Stimulated activated CD8-positive, alpha-beta memory T cell treated with anti-CD3 and anti-CD28 coated beads, Interleukin-2, amount 100 ng/mL, for 1 hour (primary cell): ENCODE measurements around the gene PRPF40A.

Source experiments
- DNase-seq, 2 donors: peaks; one replicate each; pipeline ENCODE4 v3.0.0-alpha.2; 2020; ENCODE audit warnings: low read depth in 2 of 2

The PRPF40A gene

DNA sequence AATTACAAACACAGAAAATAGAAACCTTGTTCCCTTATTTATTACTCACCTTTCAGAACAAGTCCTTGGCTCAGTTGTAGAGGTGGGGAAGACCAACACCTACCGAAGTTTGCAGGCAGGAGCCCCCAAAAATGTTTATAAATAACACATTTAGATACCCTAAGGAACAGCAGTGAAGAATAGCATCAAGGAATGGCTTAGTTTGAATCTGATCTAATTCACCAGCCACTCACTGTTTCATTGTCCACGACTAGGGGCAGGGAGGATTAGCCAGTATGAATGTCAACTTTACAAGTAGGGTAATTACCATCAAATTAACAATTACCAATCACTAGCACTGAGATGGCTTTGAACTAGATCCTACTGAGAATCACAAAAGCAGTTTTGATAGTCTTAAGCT, 65.4 kb downstream of the PRPF40A start:
- DNase-seq = no peak

DNA sequence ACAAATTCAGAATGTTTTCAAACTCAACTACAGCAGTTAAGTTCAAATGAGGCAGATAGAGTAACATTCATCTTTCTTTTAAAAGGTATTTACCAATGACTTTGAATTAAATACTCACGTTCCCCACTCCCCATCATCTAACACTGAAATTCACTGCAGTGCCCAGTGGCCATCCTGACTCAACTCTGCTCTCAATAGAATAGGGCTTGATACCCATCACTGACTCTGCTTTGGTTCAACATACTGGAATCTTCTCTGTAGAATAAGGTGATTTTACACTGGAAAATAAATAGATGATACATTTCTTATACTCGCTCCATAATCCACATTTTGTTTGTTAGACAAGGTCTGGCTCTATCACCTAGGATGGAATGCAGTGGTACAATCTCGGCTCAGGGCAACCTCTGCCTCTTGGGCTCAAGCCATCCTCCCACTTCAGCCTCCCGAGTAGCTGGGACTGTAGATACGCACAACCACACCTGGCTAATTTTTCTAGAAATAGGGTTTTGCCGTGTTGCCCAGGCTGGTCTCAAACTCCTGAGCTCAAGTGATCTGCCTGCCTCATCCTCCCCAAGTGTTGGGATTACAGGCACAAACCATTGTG, 66.4 kb downstream of the PRPF40A start:
- no peak for DNase-seq

DNA sequence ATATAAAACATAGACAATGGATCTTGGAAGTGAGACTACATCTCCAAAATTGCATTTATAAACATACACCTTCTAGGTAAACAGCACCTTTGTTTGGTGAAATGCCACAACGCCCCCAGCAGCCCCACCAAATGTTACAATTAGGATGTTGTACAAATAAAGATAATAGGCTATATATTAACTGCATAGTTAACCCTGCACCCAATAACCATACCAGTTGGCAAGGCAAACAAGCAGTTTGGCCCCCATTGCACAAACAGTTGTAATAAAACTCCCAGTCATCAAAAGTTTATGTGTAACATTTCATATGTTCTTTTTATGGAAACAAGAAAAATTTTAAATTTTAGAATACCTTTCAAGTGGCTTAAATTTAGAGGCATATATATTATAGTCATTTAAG, 67.3 kb downstream of the PRPF40A start:
- DNase-seq = no peak

DNA sequence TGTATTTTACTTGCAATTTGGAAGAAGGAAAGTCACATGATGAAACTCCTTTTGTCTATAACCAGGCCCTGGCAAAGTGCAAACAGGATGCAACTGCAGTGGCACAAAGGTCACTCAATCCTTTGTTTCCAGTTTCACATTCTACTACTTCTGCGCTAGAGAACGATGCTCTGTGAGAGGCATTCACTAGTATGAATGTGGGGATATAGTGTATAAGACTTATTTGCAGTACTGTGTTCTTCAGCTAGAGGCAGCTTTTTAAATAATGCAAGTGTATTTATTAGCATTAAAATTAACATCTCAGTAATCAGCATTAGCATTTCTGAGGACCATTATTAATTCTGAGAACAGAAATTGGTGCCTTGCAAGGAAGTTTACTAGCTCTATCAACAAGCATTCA, 68.9 kb downstream of the PRPF40A start:
- no peak for DNase-seq

DNA sequence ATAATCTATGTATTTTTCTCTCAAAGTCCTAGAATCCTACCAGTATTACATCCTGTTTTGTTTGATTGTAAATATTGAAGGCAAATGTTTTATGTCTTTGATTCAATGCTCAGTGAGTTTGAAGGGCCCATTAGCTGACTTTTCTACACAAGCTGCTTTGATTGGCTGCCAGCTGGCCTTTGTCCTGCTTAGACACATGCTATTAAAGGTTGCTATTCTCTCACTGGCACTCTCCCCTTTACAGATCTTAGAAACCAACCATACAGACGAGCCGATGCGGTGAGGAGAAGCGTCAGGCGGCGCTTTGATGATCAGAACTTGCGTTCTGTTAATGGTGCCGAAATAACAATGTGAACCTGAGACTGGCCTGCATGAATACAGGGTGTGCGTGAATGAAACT, 69.7 kb downstream of the PRPF40A start:
- no peak for DNase-seq

DNA sequence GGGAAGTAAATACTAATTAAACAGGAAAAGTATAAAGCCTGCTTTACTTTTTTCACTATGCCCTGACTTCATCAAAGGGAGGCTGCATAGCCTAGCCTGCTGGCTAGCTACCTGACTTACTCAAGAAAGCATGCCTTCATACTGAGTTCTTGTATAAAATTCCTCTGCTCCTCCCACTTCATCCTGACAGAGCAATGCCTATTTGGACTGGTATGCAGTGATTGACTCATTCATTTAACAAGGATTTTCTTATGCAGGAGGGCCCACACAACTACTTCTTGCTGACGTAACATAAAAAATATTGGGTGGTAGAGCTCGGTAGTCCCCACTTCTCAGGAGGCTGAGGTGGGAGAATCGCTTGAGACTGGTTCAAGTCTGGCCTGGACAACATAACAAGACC, 70.5 kb downstream of the PRPF40A start:
- DNase-seq = no peak

DNA sequence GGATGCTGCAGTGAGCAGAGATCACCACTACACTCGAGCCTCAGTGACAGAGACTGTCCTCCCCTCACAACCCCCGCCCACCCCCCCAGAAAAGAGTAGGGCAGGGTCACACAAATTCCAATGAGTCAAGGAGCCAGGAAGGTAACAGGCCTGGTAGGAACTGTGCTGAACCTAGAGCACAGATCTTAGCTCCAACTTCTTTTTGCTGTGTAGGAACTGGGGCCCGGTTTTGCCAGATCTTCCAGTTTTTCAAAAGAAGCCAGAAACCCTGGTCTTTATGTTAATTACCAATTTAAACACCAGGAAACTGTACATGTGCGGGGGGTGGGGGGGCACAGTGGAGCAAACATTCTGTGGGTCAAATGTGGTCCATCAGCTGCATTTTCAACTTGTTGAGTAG, 71.0 kb downstream of the PRPF40A start:
- DNase-seq = no peak

DNA sequence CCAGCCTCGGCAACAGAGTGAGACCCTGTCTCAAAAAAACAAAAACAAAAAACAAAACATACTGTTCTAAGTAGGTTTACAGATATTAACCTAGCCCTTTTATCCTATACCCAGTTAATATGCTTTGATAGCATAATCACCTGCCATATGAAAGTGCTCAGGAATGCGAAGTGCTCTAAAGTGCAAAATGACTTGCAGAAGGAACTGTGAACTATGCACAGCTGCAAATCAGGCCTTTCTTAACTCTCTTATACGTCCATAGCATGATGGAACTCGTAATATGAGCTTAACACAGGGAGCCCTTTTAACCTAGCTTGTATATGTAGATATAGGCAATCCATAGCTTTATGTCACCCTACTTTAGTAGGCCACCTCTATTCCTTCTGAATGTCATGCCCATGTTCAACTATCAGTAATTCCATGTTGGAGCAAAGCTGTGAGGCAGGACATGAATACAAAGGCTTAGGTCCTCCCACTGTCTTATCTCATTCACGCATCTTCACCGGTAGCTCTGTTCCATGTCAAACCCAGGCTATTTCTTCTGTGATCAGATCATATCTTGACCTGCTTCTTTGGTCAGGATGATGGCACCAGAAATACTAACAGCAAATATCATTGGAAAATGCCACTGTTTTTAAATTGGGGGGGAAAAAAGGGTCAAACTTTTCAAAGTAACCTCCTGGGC, 72.9 kb downstream of the PRPF40A start:
- no peak for DNase-seq

DNA sequence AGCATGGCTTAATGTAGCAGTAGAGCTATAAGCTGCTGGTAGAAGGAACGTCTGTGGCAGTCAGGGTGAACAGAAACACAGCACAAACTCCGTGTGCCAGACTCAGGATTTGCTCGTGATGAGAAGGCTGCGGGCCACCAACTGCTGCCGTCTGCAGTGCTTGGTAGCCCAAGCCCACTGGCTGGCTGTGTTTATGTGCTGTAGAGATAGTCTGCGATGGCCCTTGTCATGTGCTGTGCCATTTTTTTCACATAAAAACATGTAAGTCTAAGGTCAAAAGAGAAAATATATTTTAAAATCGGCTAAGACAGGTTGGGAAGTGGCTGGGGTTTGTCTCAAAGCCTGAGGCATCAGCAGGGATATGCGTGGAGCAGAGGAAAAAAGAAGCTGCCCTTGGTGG, 78.7 kb downstream of the PRPF40A start:
- no peak for DNase-seq

DNA sequence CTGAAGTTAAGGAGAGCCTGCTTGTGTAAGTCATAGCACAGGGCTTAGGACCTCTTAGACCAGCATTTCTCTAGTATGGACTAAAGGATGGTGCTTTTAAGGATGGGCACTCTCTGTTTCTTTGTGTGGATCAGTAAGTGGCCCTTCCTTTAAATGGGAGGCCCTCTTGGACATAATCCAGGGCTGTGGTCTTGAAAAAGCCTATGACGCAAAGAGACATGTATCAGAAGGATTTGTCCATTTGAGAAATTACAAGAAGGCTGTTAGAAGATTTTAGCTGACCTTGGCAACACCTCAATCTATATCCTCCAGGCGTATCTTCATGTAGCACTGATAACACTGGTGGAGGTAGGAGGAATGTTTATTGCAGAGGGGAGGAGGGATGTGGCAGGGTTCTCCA, 79.2 kb downstream of the PRPF40A start:
- no peak for DNase-seq

DNA sequence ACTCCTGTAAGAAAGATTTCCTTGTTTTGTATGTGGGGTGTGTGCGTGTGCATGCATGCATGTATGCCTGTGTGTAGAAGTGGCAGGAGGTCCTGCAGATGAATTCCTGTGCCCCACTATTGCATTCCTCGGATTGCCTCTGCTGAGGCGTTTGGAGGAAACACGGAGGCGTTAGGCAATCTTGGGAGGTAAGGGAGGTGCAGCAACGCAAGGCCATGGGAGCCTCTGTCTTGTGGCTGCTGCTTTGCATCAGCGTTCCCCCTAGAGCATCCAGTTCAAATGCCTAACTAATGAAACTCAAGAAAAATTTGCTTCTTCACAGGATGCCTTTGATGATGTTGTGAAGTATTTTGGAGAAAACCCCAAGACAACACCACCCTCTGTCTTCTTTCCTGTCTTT, 80.0 kb downstream of the PRPF40A start:
- DNase-seq = no peak

DNA sequence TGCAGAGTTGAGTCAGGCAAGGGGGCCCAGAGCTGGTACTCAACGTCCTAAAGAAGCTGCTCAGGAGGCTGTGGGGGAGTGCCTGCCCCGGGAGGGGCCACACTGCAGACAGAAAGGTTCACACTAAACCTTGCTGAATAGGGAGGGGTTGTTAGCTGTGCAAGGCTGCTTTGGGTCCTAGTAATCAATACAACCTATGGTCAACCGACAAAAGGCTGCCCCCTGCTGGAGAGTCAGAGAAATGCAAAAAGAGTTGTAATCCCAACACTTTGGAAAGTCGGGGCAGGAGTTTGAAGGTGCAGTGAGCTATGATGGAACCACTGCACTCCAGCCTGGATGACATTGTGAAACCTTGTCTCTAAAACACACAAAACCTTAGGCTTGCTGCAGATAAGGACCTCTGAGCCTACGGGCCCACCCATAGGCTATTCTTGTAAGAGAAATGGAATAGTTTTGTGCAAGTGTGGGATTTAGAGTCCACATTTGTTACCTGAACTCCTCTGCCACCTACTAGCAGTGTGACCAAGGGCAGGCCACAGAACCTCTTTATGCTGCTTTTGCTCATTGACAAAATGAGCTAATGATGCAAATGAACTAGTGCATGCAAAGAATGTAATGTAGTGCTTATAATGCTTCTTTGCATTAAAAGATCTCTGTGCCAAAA, 81.5 kb downstream of the PRPF40A start:
- DNase-seq = peak; percentile 22 to 46

DNA sequence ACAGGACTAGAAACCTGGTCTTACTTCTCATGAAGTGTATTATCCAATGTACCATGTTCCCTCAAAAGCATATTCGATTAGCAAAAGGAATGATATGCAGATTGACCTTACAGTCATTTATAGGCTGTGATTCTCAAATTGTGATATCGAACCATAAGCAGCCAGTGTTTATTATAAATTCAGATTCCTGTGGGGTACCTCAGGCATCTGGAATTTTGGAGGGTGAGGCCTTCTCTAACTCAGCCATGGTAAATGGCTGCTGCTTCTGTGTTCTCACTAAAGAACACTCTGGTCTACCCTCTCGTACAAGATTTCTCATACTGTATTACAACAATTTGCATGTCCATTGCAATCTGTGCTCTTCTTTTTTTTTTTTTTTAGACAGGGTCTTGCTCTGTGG, 84.5 kb downstream of the PRPF40A start:
- no peak for DNase-seq

DNA sequence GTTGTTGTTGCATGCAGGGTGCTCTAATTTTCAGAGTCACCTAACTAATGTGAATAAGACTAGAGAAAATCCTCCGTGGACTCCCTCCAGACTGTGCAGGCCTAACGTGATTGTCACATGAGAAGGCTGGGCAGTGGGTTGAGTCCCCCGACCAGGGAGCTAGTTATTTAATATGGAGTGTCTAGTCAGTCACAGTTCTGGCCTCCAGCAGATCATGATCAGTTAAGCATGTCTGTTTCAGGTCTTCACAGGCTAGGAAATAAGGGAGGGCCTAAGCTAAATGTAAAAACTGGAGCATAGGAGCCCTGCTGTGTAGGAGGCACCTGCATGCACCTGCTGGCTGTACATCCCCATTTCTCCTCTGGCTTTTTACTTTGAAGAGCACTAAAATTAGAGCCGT, 86.8 kb downstream of the PRPF40A start:
- no peak for DNase-seq

DNA sequence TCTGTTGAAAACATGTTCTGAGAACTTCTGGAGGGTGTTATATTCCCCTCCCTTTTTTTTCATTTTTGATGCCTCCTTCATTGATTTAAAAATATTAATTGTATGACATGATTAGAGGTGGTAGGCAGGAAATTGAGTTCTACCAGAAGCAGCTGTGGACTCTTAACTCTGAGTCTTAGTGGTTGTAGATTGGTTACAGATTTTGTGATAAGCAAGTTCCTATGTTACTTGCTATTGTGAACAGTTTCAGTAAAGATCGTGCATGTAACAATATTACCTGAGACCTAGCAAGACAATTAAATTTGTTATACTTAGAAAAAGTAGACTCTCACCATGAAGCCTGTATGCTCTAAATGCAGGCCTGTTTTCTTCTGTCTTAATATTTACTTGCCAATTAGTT, 88.1 kb downstream of the PRPF40A start:
- no peak for DNase-seq

DNA sequence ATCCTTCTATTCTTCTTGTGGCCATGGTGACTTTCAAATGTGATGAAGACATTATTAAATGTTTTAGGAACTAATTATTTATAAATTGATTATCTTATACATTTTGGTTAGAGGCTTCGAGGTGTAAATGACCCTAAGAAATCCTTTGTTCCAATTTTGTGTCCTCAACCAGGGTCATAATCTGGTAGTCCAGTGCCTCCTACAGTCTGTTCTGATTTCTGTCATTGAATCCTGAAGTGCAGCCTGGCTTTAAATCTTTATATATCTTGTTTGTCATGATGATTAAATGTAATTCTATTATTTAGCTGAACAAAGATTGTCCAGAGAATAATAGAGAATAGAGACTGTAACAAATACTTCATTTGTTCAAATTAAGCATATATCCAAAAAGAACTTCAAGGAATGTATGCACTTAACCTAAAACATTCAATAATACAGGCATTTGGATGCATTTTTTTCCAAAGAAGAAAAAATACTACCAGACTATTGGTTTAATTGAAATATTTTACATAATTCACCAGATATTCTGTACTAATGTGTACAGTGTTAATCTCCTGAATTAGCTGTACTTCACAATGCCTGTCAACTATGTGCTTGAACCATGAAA, 89.8 kb downstream of the PRPF40A start:
- no peak for DNase-seq

DNA sequence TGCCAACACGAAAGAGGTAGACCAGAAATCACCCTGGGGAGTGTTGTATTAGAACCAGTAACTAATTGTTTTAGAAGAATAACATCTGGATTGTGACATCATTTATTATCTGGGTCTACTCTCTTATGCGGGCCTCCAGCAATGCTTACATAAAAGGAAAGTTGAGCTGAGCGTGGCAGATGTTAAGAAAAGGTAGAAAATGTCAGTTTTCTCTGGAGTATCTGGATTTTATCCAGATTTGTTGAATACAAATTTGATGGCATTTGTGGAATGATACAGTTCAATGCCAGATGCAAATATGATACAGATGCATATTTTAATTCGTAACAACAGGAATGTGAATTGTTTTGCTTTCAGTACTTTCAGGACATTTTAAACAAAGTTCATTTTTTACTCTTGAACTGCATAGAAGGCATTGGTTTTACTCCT, 90.3 kb downstream of the PRPF40A start:
- DNase-seq = no peak

DNA sequence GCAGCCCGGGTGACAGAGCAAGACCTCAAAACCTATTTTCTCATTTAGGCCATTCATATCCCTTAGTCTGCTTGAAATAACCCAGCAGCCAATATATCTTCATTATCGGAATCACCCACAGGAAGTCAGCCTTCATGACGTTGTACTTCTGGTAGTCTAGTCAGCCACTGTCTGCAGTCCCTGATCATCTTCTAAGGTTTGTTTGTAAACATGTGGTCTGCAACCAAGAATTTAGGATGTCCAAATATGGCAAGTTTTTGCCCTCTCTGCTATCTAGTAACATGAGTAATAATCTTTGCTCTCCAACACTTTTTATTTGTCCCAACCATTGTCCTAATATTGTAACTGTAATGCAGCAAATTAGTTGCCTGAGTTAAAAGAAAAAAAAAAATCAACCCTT, 92.5 kb downstream of the PRPF40A start:
- no peak for DNase-seq

DNA sequence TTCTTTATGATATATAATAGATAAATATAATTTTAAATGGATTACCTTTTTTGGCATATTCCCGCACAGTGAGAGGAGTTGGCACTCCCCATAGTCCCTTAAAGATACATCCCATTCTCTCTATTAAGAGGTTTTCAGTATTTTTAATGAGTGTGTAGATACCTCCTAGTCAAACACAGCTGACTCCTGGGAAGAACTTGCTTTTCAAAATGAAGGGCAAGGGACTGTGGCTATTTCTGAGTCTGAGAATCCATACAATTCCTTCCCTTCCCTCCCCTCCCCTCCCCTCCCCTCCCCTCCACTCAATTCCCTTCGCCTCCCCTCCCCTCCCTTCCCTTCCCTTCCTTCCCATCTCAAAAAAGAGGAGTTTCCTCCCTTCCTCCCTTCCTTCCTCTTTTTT, 93.5 kb downstream of the PRPF40A start:
- DNase-seq = no peak

DNA sequence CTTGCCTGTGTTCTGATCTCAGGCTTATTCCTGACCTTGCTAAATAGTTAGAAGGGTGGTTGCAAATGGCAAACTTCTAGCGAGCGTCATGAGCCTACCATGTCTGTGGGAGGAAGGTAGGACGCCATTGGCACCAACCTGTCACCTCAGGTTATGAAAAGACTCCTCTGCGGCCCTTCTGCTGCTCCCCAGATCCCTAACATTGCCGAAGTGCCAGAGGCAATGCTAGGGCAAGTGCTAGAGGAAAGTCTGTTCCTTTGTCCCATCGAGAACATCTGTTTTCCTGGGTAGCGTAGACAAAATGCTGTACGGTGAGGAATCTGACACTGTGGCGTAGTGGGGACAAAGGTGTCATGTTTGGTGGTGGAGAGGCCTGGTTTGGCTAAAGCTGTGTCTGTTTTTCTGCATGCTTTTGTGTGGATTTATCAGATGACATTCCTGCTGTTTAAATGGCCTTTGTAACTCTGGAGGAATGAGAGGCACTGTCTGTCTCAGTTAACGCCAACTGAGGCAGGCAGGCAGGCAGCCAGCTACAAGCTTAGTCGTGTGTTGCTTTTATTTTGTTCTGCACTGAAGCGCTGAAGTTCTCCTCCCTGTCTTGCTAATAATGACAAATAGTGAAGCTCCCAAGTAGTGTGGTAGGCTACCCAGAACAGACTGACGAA, 94.1 kb downstream of the PRPF40A start:
- no peak for DNase-seq

DNA sequence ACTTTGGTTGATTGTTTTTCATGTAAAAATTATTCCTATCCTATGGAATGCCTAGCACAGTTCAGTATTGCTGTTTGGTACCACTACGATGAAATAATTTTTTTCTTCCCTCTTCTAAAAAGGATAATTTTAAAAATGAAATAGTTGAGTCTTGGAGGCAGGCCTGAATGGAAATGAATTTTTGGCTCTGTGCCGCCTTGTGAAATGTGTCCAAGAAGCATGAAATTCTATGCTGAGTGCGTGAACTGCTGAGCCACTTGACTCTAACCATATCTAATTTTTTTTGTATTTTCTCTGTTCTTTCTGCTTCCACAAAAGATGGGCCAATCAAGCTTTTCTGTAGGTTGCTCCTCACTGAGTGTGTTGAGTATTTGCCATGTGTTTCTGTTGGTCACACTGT, 95.0 kb downstream of the PRPF40A start:
- no peak for DNase-seq

DNA sequence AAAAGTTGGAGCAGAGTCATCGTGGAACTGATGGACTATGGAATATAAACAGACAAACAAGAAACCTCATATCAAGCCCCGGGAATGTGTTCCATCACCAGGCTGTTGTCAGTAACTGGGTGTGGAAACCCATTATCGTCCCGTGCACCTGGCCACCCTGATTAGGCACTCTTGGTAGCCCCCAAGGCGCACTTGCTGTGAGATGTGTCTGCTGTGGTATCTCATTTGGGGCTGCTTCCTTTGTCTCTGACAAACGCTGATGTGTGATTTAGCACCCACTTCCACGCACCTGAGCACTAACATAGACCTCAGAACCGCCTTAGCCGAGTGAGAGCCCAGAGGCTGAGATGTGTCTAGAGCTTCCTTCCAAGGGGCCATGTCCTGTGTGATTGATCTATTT, 96.3 kb downstream of the PRPF40A start:
- no peak for DNase-seq
